ENCODE results near the gene KIF1C.

The KIF1C gene

DNA sequence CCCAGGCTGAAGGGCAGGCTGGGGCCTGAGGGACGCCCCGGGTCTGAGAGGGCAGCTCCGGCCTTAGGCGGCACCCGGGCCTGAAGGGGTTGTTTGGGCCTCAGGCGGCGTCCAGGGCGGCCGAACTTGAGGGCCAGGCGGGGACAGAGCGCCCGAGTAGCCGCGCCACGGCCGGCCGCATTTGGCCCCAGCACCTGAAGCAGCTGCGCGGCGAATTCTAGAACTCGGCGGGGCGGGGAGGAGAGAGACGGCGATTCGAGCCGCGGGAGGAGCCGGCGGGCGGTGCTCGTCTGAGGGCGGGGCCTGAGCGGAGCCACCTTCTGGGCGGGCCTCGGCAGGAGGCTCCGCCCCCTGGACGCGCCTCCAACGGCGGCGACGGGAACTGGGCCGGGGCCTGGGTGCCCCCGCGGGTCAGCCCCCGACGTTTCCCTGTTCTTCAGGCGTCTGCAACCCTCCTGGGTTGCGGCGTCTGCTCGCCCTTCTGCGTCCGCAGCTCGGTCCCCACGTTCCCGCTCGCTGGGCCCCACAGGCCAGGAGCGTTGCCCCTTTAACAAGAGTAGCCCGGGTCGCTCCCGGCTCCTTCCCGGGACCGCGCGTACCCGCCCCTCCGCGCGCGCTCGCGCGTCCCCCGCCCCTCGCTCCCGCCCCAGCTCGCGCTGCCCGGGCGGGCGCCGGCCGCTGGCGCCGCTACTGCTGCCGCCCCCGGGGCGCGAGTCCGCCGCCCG, at the start of gene KIF1C, which contains the start of gene INCA1:
Gene KIF1C, plus strand, starts transcription at position 649 of the 725 bp plus-strand sequence. CDS start 2,297 bp downstream, outside the sequence.
Gene INCA1, minus strand, starts transcription at position 221 of the 725 bp plus-strand sequence. CDS start 3,085 bp downstream, outside the sequence.
- peak within 1 kb of the TSS; percentile 90 for H3K4me3 ChIP-seq (replicated peaks; ENCODE audit: low read depth, low read length)
- peak; percentile 87 for DNase-seq (ENCODE audit: low read depth)
- TF ChIP-seq, protein P1, sequence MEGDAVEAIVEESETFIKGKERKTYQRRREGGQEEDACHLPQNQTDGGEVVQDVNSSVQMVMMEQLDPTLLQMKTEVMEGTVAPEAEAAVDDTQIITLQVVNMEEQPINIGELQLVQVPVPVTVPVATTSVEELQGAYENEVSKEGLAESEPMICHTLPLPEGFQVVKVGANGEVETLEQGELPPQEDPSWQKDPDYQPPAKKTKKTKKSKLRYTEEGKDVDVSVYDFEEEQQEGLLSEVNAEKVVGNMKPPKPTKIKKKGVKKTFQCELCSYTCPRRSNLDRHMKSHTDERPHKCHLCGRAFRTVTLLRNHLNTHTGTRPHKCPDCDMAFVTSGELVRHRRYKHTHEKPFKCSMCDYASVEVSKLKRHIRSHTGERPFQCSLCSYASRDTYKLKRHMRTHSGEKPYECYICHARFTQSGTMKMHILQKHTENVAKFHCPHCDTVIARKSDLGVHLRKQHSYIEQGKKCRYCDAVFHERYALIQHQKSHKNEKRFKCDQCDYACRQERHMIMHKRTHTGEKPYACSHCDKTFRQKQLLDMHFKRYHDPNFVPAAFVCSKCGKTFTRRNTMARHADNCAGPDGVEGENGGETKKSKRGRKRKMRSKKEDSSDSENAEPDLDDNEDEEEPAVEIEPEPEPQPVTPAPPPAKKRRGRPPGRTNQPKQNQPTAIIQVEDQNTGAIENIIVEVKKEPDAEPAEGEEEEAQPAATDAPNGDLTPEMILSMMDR (IDR thresholded peaks at IDR 0.05; ENCODE audit: low read length, missing control alignments): no peak

GRCh38 chr17:4948166-4948930, 49.4 kb upstream of the KIF1C start, which contains the start of gene PFN1:
TSS of gene PFN1 (minus strand) at chr17:4948530. CDS start at chr17:4948394, 136 bp downstream.
- TF ChIP-seq, protein P1 (IDR thresholded peaks at IDR 0.05; ENCODE audit: low read length, missing control alignments): no peak
- peak; percentile 96 for DNase-seq (ENCODE audit: low read depth)
- peak within 1 kb of the TSS; percentile 95 for H3K4me3 ChIP-seq (replicated peaks; ENCODE audit: low read depth, low read length)

DNA sequence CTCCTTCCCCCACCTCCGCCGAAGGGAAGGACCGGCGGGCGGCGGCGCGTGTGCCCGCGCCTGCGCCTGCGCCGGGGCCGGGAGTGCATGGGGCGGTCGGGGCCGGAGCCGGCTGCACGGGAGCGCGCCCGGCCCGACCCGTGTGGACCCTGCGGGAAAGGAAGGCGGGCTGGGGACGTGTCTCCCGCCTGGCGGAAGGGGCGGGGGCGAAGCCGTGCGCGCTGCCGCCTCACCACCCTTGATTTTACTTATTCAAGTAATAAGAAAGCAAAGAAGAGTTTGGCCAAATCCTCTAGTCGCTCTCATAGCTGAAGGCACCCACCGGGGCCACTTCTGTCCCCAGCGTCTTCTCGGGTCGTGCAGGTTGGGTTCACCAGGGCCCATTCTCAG, 48.8 kb upstream of the KIF1C start:
- DNase-seq (ENCODE audit: low read depth): peak; percentile 89
- H3K4me3 ChIP-seq (replicated peaks; ENCODE audit: low read depth, low read length): peak overlapping the region; percentile 95
- TF ChIP-seq, protein P1 (IDR thresholded peaks at IDR 0.05; ENCODE audit: low read length, missing control alignments): no peak

DNA sequence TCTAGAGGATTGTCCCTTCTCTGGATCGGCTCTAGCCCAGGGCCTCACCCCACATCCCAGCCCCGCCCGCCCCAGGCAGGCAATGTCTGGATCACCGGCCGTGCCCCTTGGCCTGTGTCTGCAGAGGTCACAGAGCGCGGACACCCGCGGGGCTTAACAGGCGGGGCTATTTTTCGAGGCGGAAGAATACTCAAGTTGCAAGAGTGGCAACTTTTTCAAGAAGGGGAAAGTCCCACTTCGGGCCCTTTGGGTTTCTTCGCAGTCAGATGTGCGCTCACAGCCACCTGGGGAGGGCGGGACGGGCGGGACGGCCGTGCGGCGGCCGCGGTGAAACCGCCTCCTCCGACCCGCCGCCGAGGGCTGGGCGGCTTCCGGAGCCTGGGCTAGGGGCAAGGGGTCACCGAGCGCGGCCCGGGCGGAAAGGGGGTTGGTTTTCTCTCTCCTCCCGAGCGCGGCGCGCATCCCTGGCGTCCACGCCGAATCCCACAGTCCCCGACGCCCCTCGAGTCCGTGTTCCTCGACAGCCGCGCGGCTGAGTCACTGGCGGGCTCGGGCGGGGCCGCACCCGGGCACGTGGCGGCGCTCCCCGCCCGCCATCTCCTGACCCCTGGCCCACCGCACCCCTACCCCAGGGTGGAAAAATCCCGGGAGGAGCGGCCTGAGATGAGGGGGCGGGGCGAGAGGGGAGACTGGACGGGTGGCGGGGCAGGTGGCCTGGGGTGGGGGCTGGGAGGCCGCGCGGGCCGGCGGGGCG, 48.3 kb upstream of the KIF1C start:
- peak; percentile 69 for DNase-seq (ENCODE audit: low read depth)
- TF ChIP-seq, protein P1 (IDR thresholded peaks at IDR 0.05; ENCODE audit: low read length, missing control alignments): no peak
- peak overlapping the region; percentile 95 for H3K4me3 ChIP-seq (replicated peaks; ENCODE audit: low read depth, low read length)

DNA sequence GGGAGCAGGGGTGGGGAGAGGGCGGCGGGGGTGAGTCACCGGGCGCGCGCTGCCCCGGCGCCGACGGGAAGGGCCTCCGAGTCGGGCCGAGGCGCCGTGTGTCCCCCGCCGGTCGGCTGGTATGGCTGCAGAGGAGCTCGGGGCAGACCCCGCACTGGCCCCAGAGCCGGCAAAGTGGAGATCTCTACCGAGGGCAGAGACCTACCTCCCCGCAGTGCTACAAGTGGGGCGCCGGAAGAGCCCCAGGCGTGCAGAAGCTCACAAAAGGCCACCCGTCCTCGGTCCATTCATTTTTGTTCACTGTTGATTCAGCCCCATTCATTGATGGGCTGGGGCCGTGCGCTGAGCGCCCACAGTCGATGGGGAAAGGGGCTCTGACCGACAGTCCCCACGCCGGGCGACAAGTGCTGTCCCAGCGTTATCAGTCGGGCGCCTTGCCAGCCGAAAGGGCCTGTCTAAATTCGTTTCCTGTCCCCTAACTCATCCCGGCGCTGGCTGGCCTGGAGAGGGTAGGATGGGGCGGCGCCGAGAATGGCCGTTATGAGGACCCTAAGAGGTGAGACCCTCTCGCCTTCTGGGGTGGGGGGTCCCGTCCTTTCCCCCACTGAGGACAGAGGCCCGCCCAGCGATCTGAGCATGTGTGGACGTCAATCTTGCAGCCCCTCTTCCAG, 47.5 kb upstream of the KIF1C start:
- DNase-seq (ENCODE audit: low read depth): no peak
- peak overlapping the region; percentile 40 for H3K4me3 ChIP-seq (replicated peaks; ENCODE audit: low read depth, low read length)
- TF ChIP-seq, protein P1 (IDR thresholded peaks at IDR 0.05; ENCODE audit: low read length, missing control alignments): no peak

- peak within 1 kb of the TSS; percentile 40 for H3K4me3 ChIP-seq (replicated peaks; ENCODE audit: low read depth, low read length)
- TF ChIP-seq, protein P1 (IDR thresholded peaks at IDR 0.05; ENCODE audit: low read length, missing control alignments): no peak
- no peak for DNase-seq (ENCODE audit: low read depth)
These were observed 47.0 kb upstream of the KIF1C start, which contains the start of gene ENO3 for GRCh38 chr17:4950746-4951204. TSS of gene ENO3 (plus strand) at chr17:4951119. CDS start at chr17:4951830, 711 bp downstream.
